NCI-H1092 (cell line): ENCODE data around the gene ADAMTS6.
"Not testable (repeated sequence)": the region's sequence is repeated elsewhere in the genome, so short reads cannot be mapped to it uniquely, and the experiment has no call there.

Experiments used
- DNase-seq: peaks from one replicate; lab custom pipeline; 2025; lab: John Stamatoyannopoulos, UW

Gene ADAMTS6

GRCh38 chr5:65197531-65198455, 283.9 kb downstream of the ADAMTS6 start:
- no peak for DNase-seq

- no peak for DNase-seq
Observed at GRCh38 chr5:65194871-65195270, 286.8 kb downstream of the ADAMTS6 start.

GRCh38 chr5:65192331-65192730, 289.4 kb downstream of the ADAMTS6 start:
- no peak for DNase-seq

DNA sequence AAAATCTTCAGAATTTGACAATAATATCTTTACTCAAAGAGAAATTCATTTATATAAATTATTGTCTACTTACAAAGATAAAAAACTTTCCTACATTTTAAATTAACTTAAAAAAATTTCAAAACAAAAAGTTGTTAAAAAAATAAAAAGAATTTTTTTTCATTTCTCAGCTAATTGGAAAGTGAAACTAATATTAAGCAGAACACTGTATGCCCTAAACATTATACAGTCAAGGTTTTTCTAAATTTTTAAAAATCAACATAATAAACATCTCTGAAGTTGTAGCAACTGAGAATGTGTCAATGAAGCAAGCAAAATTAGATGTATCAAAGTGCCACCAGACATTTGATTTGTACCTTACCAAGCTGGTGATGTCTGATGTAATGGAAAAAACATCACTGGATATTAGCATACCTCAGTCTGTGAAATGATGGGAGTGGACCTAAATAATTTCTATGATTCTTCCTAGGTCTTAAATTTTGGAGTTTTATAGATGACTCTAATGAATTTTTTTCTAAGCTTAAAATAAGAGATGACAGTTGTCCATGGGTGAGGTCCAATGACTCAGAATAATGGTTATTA, 290.1 kb downstream of the ADAMTS6 start:
- DNase-seq = no peak

DNA sequence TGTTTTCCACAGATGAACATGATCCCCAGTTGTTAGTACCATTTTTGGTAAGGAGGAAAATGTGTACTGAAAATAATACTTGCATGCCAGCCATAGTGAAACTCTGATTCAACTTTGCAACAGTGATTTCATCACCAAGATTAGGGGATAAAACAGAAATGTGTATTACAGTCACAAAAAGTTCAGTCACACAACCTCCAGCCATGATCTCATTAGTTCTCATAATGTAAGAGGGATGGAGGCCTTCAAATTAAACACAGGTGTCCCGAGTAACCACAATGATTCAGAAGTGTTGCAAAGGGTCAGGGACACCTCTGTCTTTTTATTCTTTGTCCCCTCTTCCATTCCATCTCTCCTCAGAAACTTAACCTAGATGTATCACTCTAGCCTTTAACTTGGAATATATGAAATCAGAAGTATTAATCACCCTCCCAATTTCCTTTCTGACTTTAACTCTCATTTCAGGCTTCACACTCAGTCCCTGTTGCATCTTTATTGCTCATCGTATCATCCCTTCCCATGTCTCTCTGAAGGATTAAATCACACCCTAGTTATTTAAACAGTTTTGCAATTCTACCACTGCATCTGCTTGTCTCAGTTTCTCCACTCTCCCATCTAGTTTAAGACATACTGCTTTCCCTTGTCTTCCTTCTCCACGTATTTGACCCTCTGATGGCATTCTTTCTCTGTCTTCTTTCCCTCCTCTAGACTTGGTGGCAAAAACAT, 291.2 kb downstream of the ADAMTS6 start:
- DNase-seq = no peak

DNA sequence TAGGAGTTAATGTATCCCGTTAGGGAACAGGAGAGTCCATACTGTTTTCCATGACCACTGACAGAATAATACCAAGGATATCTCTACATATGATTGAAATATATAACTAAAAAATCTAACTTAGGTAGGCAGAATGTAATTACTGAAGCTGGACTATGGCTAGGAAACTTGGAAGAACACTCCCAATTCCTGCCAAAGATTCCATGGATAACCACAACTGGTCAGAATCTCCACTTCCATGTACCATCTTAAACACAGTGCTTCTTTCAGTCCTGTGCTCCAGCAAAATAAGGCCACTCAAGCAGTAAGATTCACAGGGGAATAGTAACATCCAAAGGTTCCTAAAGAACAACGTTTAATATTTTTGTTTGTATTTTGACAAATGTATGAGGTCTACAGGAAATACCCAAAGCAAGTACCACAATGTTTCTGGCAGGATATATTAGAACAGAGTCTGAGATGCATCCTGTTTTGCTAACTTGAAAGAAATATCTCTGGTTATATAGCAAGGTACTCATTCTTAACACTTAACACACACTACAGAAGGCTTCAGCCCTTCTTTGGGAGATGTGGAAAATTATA, 295.0 kb downstream of the ADAMTS6 start:
- DNase-seq = no peak

- DNase-seq = no peak
Observed at GRCh38 chr5:65185468-65185867, 296.3 kb downstream of the ADAMTS6 start.

- DNase-seq = no peak
Observed at GRCh38 chr5:65184780-65185179, 296.9 kb downstream of the ADAMTS6 start.

GRCh38 chr5:65174231-65174630, 307.5 kb downstream of the ADAMTS6 start:
- not testable (repeated sequence) for DNase-seq

DNA sequence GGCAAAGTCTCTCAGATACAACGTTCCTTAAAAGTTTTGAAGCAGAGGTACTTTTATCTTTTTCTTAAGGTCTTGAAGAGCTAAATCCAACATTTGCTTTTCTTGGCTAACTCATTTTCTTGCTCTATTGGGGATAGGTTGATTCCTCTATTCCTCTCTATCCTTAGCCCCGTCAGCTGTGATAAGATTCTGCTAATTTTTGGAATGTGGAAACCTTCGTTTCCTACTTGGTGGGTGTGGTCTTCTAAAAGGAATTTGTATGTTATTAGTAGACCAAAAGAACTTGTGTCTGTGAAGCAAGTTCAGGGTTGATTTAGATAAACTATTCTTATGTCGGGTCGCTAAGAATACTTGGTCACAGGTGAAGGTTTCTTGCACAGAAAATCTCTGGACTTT, 308.6 kb downstream of the ADAMTS6 start:
- no peak for DNase-seq

DNA sequence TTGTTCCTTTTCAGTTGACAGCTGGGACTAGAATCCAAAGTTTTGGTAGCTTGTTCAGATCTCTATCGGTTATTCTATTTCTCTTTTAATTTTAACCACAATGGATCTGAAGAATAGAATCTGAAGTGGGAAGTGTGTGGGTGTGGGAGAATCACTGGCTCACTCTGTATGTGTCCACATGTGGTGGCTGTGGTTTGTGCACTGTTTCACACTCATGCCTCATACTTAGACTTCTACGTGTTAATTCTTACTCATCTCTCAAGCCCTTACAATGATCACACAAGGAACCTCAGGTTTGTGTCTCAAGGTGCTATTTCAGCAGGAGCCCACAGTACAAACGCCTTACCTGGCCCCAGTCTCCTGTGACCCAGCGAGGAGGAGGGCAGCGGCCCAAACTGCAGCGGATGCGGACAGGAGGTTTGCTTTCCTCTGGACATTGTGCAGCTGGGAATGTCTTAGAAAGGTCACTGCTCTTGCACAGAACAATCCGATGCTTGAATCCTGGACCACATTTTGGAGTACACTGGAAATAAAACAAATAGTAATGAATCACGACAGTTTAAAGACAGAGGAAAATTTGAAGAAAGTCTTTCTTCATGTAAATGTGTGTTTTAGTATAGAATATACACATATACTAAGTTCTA, 309.1 kb downstream of the ADAMTS6 start:
- no peak for DNase-seq

- DNase-seq = no peak
Observed at GRCh38 chr5:65171645-65172044, 310.1 kb downstream of the ADAMTS6 start.

GRCh38 chr5:65163698-65164097, 318.0 kb downstream of the ADAMTS6 start:
- no peak for DNase-seq

DNA sequence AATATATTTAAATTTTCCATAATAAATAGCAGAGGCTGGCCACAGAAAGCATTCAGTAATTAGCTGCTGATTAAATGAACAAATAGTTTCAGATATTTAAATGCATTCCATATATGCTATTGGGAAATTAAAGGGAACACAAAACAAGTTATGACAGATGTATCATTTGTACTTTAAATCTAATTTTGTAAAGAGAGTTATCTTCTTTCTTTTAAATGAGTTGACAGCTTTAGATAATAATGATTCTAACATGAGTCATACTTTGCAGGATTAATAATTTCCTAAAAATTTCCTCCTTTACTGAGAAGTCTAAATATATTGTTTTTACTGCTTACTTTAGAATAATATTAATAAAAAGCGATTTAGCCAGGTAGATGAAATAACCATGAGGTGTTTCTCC, 320.1 kb downstream of the ADAMTS6 start:
- no peak for DNase-seq

- no peak for DNase-seq
Observed at GRCh38 chr5:65157906-65158603, 323.7 kb downstream of the ADAMTS6 start.

DNA sequence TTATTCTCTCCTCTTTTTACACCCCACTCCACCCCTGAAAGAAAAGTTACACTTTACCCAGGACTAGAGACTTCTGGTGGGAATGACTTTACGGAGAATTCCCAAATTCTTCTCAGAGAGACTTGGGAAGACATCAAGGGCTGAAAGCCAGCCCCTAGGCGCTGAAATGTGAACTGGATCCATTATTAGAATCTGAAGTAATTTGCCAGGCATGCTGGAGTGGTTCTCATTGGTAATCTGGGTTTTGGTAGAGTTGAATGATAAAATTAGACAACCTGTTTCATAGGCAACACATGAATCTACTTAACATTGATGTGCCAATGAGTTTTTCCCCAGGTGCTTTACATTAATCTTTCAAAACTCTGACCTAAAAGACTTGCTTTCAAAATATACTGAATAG, 324.8 kb downstream of the ADAMTS6 start:
- no peak for DNase-seq

DNA sequence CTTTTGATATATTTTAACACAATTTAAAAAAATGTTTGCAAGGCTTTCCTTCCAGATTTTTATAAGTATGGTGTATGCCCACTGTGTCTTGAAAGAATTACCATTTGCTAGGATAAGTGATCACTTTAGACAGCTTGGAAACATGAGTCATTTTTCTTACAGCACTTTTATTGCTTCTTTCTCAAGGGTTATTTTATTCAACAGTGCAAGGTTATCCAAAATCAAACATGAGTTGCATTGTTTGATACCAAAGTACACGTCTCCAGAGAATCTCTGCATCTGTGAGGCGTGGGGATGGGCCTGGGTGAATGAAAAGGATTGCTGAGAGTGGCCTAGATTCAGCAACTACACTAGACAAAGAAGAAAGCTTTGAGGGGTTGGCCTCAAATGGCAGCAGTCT, 329.6 kb downstream of the ADAMTS6 start:
- no peak for DNase-seq

DNA sequence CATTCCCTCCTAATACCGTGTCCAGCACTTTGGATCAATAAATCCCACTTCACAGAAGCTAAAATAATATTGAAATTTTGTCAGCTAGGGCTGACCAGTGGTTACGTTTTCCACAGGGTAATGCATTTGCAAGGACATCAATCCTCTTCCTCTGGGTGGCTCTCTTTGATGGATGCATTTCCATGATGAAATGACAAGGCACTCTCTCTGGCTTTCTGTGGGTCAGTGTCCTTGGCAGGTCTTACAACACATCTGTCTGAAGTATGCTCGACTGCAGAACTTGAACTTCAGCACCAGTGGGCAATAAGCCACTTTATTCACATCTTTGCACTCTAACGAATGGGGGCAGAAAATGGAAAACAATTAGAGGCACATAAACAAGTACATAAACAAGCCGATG, 330.1 kb downstream of the ADAMTS6 start:
- DNase-seq = no peak

GRCh38 chr5:65150599-65151304, 331.0 kb downstream of the ADAMTS6 start:
- no peak for DNase-seq

DNA sequence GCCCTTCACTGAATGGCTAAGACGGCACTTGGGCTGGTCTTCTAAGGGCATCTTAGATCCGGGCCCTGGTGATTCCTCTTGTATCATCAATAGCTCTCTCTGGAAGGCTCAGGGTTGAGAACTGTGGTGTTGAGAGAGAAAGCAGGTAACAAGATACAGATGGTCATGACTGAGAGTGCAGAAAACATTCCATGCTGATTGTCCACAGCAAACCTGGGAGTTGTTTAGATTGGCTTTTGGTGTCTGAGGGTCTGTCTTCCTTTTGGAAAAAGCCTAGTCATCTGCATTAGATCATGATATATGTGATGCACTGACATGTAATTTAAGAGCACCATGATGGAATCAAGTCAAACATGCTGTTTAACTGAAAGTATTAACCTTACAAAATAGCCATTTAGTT, 331.9 kb downstream of the ADAMTS6 start:
- DNase-seq = no peak
